Panc1 (cell line): ENCODE measurements around the gene DPYD. TPM values are rescaled to one million over a fixed set of nuclear protein-coding genes. Genes with fewer than 3 reads are reported as not detected.

ENCODE experiments used
- ATAC-seq: fragments of 200-7000 bp; cut with Tn5 transposase; 2 replicates; pipeline ENCODE4 v1.9.1; 2020; ENCODE audit warnings: mild to moderate bottlenecking, moderate library complexity
- BruUV-seq: library from RNA; stranded (reverse); fragments of 400-500 nt; replicated peaks from 2 replicates; lab custom pipeline; 2021; lab: Mats Ljungman, UMichigan
- CTCF ChIA-PET: fragments of 300-600 bp; sonication (Branson Sonifier 250); formaldehyde crosslinking; loops from one replicate; lab custom pipeline; 2022; ENCODE audit warnings: antibody characterized with exemption; lab: Charles Lee
- POLR2A ChIA-PET: fragments of 300-600 bp; sonication (Branson Sonifier 250); formaldehyde crosslinking; loops from one replicate; lab custom pipeline; 2022; ENCODE audit warnings: antibody characterized with exemption; lab: Charles Lee
- DNase-seq: peaks from one replicate; pipeline ENCODE4 v3.0.0-alpha.2; 2010; ENCODE audit warnings: low read depth, low spot score
- H3K27ac ChIP-seq: 2 replicates; pipeline ENCODE4 v1.5.1; 2011; ENCODE audit warnings: mild to moderate bottlenecking, low read length, inconsistent platforms
- H3K27me3 ChIP-seq: fragments of 200-500 bp; sonication (Bioruptor generic); 2 replicates; pipeline ENCODE4 v1.6.0; 2014; ENCODE audit warnings: low read length, inconsistent platforms; ENCODE audit not compliant: control insufficient read depth, insufficient read depth
- H3K36me3 ChIP-seq: fragments of 200-500 bp; sonication (Bioruptor generic); 2 replicates; pipeline ENCODE4 v1.5.1; 2014; ENCODE audit warnings: inconsistent platforms, mild to moderate bottlenecking, low read length, moderate library complexity; ENCODE audit not compliant: control insufficient read depth, insufficient read depth
- H3K4me1 ChIP-seq: 2 replicates; pipeline ENCODE4 v1.5.1; 2011; ENCODE audit warnings: inconsistent platforms, mild to moderate bottlenecking, low read length, moderate library complexity; ENCODE audit not compliant: control insufficient read depth, insufficient read depth
- H3K4me3 ChIP-seq, 2 experiments: 2 replicates each; pipeline ENCODE4 v1.5.1; 2011 to 2012; ENCODE audit warnings: low read depth in 2 of 2, low read length in 2 of 2, mild to moderate bottlenecking in 2 of 2, inconsistent platforms in 1 of 2, moderate library complexity in 1 of 2
- H3K9me3 ChIP-seq: fragments of 200-500 bp; sonication (Bioruptor generic); 2 replicates; pipeline ENCODE4 v1.5.1; 2014; ENCODE audit warnings: low read depth, mild to moderate bottlenecking, inconsistent platforms, low read length, moderate library complexity; ENCODE audit not compliant: control insufficient read depth, insufficient read depth
- CTCF ChIP-seq: fragments of 450-650 bp; IDR thresholded peaks from 2 replicates; pipeline ENCODE4 v1.5.1; 2017; ENCODE audit warnings: mild to moderate bottlenecking
- POLR2AphosphoS5 ChIP-seq: IDR thresholded peaks from 2 replicates; pipeline ENCODE4 v1.6.1; 2012; ENCODE audit warnings: mild to moderate bottlenecking, low read depth, low read length, moderate library complexity
- SIN3A ChIP-seq: IDR thresholded peaks from 2 replicates; pipeline ENCODE4 v1.6.1; 2012; ENCODE audit warnings: low read depth, mild to moderate bottlenecking, low read length, moderate library complexity, borderline replicate concordance; ENCODE audit not compliant: insufficient read depth
- TCF7L2 ChIP-seq: IDR thresholded peaks from 2 replicates; pipeline ENCODE4 v1.6.1; 2011; ENCODE audit warnings: mild to moderate bottlenecking, low read depth, low read length, inconsistent platforms
- in situ Hi-C: cut with HindIII; loops from 2 replicates; pipeline ENCODE4 v1.10.0; 2016; ENCODE audit warnings: low sequenced_read_pairs, low pct_unique_long_range_greater_than_20kb
- intact Hi-C: fragments of 100-400 bp; cut with micrococcal nuclease; formaldehyde crosslinking; loops from one replicate; pipeline ENCODE4 v1.10.0; 2022; ENCODE audit not compliant: unreplicated experiment
- total RNA-seq: library from RNA; stranded (reverse); gene quantifications from one replicate; pipeline ENCODE4 v1.2.1, GENCODE V29; 2021; ENCODE audit not compliant: unreplicated experiment
- TF ChIP-seq, protein P1 (sequence below), 2 experiments: IDR thresholded peaks; 2 replicates each; pipeline ENCODE4 v1.6.1; 2011 to 2012; ENCODE audit warnings: low read depth in 2 of 2, control low read depth in 1 of 2, low read length in 1 of 2, mild to moderate bottlenecking in 1 of 2, moderate library complexity in 1 of 2; ENCODE audit not compliant: insufficient read depth in 1 of 2

The DPYD gene
- total RNA-seq, 1 experiment from 2014 or later, result 2.0 TPM

DNA sequence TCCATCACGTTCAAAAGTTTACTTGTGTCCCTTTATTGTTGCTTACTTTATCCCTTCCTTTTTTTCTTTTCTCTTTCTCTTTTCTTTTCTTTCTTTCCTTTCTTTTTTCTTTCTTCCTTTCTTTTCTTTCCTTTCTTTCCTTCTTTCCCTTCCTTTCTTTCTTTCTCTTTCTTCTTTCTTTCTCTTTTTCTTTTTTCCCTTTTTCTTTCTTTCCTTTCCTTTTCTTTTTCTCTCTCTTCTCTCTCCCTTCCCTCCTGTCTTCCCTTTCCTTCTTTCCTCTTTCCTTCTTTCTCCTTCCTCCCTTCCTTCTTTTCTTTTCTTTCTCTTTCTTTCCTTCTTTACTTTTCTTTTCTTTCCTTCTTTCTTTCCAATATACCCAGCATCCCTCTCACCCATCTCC lies 391.2 kb downstream of the DPYD start:
- H3K27me3 ChIP-seq, result no peaks in the 10 kb centered on the region
- intact Hi-C loops, result no loop called here
- no peaks in the 10 kb centered on the region for H3K9me3 ChIP-seq
- TF ChIP-seq CTCF (no peak), TCF7L2 (no peak), SIN3A (no peak), POLR2AphosphoS5 (no peak)
- TF ChIP-seq, protein P1, sequence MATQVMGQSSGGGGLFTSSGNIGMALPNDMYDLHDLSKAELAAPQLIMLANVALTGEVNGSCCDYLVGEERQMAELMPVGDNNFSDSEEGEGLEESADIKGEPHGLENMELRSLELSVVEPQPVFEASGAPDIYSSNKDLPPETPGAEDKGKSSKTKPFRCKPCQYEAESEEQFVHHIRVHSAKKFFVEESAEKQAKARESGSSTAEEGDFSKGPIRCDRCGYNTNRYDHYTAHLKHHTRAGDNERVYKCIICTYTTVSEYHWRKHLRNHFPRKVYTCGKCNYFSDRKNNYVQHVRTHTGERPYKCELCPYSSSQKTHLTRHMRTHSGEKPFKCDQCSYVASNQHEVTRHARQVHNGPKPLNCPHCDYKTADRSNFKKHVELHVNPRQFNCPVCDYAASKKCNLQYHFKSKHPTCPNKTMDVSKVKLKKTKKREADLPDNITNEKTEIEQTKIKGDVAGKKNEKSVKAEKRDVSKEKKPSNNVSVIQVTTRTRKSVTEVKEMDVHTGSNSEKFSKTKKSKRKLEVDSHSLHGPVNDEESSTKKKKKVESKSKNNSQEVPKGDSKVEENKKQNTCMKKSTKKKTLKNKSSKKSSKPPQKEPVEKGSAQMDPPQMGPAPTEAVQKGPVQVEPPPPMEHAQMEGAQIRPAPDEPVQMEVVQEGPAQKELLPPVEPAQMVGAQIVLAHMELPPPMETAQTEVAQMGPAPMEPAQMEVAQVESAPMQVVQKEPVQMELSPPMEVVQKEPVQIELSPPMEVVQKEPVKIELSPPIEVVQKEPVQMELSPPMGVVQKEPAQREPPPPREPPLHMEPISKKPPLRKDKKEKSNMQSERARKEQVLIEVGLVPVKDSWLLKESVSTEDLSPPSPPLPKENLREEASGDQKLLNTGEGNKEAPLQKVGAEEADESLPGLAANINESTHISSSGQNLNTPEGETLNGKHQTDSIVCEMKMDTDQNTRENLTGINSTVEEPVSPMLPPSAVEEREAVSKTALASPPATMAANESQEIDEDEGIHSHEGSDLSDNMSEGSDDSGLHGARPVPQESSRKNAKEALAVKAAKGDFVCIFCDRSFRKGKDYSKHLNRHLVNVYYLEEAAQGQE (IDR thresholded peaks at IDR 0.05; ENCODE audit: insufficient read depth in 1 of 2, low read depth in 2 of 2, low read length in 1 of 2), result no peak
- H3K4me3 ChIP-seq, result no peak overlapping the region
- no peaks in the 10 kb centered on the region for H3K36me3 ChIP-seq
- DNase-seq (no peak), ATAC-seq (no peak)
- in situ Hi-C loops, result no loop called here
- ChIA-PET CTCF (no interaction called here), POLR2A (no interaction called here)
- BruUV-seq, result no TSS peak
- H3K27ac ChIP-seq, result no peak overlapping the region
- no peaks in the 10 kb centered on the region for H3K4me1 ChIP-seq

DNA sequence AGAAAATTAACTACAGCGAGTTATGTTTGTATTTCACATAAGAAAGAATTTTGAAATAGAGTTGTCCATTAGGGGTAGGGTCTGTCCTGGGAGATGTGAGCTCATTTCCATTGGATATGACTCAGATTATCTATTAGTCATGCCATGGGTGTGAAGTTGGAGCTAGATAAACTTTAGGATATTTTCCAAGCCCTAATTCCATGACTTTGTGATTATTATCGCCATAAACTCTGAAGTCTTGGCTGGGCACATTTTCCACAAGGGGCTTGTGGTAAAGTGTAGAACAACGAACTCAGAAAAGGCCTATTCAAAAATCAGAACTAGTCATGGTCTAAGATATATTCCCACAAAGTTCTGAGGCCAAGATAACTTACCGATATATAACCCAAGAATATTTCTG lies 396.6 kb downstream of the DPYD start:
- Histone ChIP-seq H3K9me3 (no peaks in the 10 kb centered on the region), H3K27me3 (no peaks in the 10 kb centered on the region), H3K36me3 (no peaks in the 10 kb centered on the region), H3K4me3 (no peak overlapping the region), H3K4me1 (no peaks in the 10 kb centered on the region), H3K27ac (no peak overlapping the region)
- intact Hi-C loops (no loop called here), in situ Hi-C loops (no loop called here)
- no TSS peak for BruUV-seq
- ChIA-PET CTCF (no interaction called here), POLR2A (no interaction called here)
- no peak for TF ChIP-seq POLR2AphosphoS5
- no peak for TF ChIP-seq CTCF
- no peak for TF ChIP-seq SIN3A
- TF ChIP-seq, protein P1 (IDR thresholded peaks at IDR 0.05; ENCODE audit: insufficient read depth in 1 of 2, low read depth in 2 of 2, low read length in 1 of 2), result no peak
- TF ChIP-seq TCF7L2, result no peak
- DNase-seq, result no peak
- ATAC-seq, result no peak
